ENCODE data around the gene HSD17B13.

DNA sequence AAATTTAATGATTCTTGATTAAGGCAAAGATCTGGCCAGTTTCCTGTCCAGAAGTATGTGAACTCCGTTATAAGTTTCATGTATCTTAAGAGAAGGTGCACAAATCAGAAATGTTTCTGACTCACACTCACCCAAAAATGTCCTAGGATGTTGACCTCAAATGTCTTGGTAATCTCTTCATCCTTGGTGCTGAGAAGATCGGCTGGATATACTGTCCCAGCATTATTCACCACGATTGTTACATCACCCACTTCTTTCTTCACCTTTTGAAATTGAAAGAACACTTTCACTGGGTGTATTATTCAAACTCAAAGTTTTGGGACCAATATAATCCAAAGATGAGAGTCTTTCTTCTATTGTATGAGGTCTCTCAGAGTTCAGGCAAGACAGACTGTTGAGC lies 5.7 kb downstream of the HSD17B13 start:
- TF ChIP-seq TCF12 (IDR thresholded peaks at IDR 0.05) (no peak), TCF12 (CRISPR knock-in tag; IDR thresholded peaks at IDR 0.05) (no peak), RFX5 (IDR thresholded peaks at IDR 0.05; ENCODE audit: low read depth, low read length) (no peak), KAT2B (IDR thresholded peaks at IDR 0.05; ENCODE audit: borderline replicate concordance, low read depth, low read length) (no peak), CEBPB (IDR thresholded peaks at IDR 0.05; ENCODE audit: borderline replicate concordance, low read depth, low read length) (no peak), ZNF850 (CRISPR knock-in tag; conservative IDR thresholded peaks at IDR 0.05) (no peak)
- TF ChIP-seq, protein P1, sequence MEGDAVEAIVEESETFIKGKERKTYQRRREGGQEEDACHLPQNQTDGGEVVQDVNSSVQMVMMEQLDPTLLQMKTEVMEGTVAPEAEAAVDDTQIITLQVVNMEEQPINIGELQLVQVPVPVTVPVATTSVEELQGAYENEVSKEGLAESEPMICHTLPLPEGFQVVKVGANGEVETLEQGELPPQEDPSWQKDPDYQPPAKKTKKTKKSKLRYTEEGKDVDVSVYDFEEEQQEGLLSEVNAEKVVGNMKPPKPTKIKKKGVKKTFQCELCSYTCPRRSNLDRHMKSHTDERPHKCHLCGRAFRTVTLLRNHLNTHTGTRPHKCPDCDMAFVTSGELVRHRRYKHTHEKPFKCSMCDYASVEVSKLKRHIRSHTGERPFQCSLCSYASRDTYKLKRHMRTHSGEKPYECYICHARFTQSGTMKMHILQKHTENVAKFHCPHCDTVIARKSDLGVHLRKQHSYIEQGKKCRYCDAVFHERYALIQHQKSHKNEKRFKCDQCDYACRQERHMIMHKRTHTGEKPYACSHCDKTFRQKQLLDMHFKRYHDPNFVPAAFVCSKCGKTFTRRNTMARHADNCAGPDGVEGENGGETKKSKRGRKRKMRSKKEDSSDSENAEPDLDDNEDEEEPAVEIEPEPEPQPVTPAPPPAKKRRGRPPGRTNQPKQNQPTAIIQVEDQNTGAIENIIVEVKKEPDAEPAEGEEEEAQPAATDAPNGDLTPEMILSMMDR (CRISPR knock-in tag; IDR thresholded peaks at IDR 0.05), result no peak
- TF ChIP-seq, protein P2, sequence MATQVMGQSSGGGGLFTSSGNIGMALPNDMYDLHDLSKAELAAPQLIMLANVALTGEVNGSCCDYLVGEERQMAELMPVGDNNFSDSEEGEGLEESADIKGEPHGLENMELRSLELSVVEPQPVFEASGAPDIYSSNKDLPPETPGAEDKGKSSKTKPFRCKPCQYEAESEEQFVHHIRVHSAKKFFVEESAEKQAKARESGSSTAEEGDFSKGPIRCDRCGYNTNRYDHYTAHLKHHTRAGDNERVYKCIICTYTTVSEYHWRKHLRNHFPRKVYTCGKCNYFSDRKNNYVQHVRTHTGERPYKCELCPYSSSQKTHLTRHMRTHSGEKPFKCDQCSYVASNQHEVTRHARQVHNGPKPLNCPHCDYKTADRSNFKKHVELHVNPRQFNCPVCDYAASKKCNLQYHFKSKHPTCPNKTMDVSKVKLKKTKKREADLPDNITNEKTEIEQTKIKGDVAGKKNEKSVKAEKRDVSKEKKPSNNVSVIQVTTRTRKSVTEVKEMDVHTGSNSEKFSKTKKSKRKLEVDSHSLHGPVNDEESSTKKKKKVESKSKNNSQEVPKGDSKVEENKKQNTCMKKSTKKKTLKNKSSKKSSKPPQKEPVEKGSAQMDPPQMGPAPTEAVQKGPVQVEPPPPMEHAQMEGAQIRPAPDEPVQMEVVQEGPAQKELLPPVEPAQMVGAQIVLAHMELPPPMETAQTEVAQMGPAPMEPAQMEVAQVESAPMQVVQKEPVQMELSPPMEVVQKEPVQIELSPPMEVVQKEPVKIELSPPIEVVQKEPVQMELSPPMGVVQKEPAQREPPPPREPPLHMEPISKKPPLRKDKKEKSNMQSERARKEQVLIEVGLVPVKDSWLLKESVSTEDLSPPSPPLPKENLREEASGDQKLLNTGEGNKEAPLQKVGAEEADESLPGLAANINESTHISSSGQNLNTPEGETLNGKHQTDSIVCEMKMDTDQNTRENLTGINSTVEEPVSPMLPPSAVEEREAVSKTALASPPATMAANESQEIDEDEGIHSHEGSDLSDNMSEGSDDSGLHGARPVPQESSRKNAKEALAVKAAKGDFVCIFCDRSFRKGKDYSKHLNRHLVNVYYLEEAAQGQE (IDR thresholded peaks at IDR 0.05; ENCODE audit: borderline replicate concordance in 1 of 2, low read depth in 1 of 2, low read length in 2 of 2), result no peak
